Upper lobe of right lung (tissue), 1 donor: ENCODE data around the gene ETF1. TPM values are rescaled to one million over a fixed set of nuclear protein-coding genes. Genes with fewer than 3 reads are reported as not detected.

Source experiments
- ATAC-seq: fragments of 200-7000 bp; cut with Tn5 transposase; one replicate; pipeline ENCODE4 v1.9.1; 2020; ENCODE audit warnings: mild to moderate bottlenecking, moderate library complexity
- DNase-seq: peaks from one replicate; pipeline ENCODE4 v3.0.0-alpha.2; 2020
- H3K27ac ChIP-seq: fragments of 200-600 bp; one replicate; pipeline ENCODE4 v1.8.0; 2022
- H3K27me3 ChIP-seq: fragments of 200-600 bp; one replicate; pipeline ENCODE4 v1.8.0; 2022; ENCODE audit warnings: mild to moderate bottlenecking
- H3K36me3 ChIP-seq: fragments of 200-600 bp; one replicate; pipeline ENCODE4 v1.8.0; 2022
- H3K4me1 ChIP-seq: fragments of 200-600 bp; one replicate; pipeline ENCODE4 v1.8.0; 2022
- H3K4me3 ChIP-seq: fragments of 200-600 bp; one replicate; pipeline ENCODE4 v1.8.0; 2022; ENCODE audit warnings: mild to moderate bottlenecking
- H3K9me3 ChIP-seq: fragments of 200-600 bp; one replicate; pipeline ENCODE4 v1.8.0; 2022
- CTCF ChIP-seq: fragments of 200-600 bp; IDR thresholded peaks from one replicate; pipeline ENCODE4 v1.8.0; 2022; ENCODE audit warnings: antibody characterized with exemption
- intact Hi-C: fragments of 100-400 bp; cut with DNase I; formaldehyde crosslinking; loops from one replicate; pipeline ENCODE4 v1.11.0; 2022
- total RNA-seq: library from RNA; stranded (reverse); fragmentation: NEBNext Ultra II Directional; extraction: Animal tissue kit (Norgen Biotek cat#: 25700); gene quantifications from one replicate; pipeline ENCODE4 v1.2.1, GENCODE V29; 2021
- donor health status: DM: no; HTN: yes; CAD: no; lungs with severe emphysema.

Gene ETF1
- total RNA-seq, 1 donor from 2014 or later: 114 TPM

- no peak overlapping the region for H3K4me3 ChIP-seq
- no peak overlapping the region for H3K27ac ChIP-seq
- intact Hi-C loops: loop anchor here (10.0 kb wide), 1 partner anchor 54 kb away; no protein-coding TSS in a partner anchor
- H3K27me3 ChIP-seq: no peaks in the 10 kb centered on the region
- ATAC-seq (no peak), DNase-seq (no peak)
- no peak for TF ChIP-seq CTCF
- H3K9me3 ChIP-seq: no peaks in the 10 kb centered on the region
- H3K36me3 ChIP-seq: no peaks in the 10 kb centered on the region
- H3K4me1 ChIP-seq: no peaks in the 10 kb centered on the region
Measured at GRCh38 chr5:138580777-138581176, 37.7 kb upstream of the ETF1 start.

- DNase-seq (no peak), ATAC-seq (no peak)
- intact Hi-C loops: loop anchor here (10.0 kb wide), 1 partner anchor 55 kb away; no protein-coding TSS in a partner anchor
- no peak overlapping the region for H3K4me3 ChIP-seq
- no peaks in the 10 kb centered on the region for H3K27me3 ChIP-seq
- no peak overlapping the region for H3K27ac ChIP-seq
- no peaks in the 10 kb centered on the region for H3K9me3 ChIP-seq
- no peaks in the 10 kb centered on the region for H3K36me3 ChIP-seq
- no peak for TF ChIP-seq CTCF
- no peaks in the 10 kb centered on the region for H3K4me1 ChIP-seq
Measured at GRCh38 chr5:138580001-138580400, 37.0 kb upstream of the ETF1 start.

- intact Hi-C loops: no loop called here
- Histone ChIP-seq H3K9me3 (no peaks in the 10 kb centered on the region), H3K36me3 (no peaks in the 10 kb centered on the region), H3K4me1 (no peaks in the 10 kb centered on the region), H3K27ac (no peak overlapping the region), H3K4me3 (no peak overlapping the region), H3K27me3 (no peaks in the 10 kb centered on the region)
- TF ChIP-seq CTCF: no peak
- ATAC-seq (no peak), DNase-seq (no peak)
Measured at GRCh38 chr5:138579517-138579863, 36.5 kb upstream of the ETF1 start.

- H3K9me3 ChIP-seq: no peaks in the 10 kb centered on the region
- peaks cover 14% of the 10 kb centered on the region for H3K4me1 ChIP-seq
- TF ChIP-seq CTCF: no peak
- no peak overlapping the region for H3K4me3 ChIP-seq
- no peak for DNase-seq
- intact Hi-C loops: no loop called here
- H3K36me3 ChIP-seq: peaks cover 13% of the 10 kb centered on the region
- H3K27me3 ChIP-seq: no peaks in the 10 kb centered on the region
- no peak overlapping the region for H3K27ac ChIP-seq
- ATAC-seq: no peak
Measured at GRCh38 chr5:138577452-138577851, 34.4 kb upstream of the ETF1 start.

GRCh38 chr5:138575194-138576015, 32.4 kb upstream of the ETF1 start, which contains the start of gene HSPA9:
TSS of gene HSPA9 (minus strand) at chr5:138575401. CDS start at chr5:138575318, 83 bp downstream.
- Histone ChIP-seq H3K9me3 (no peaks in the 10 kb centered on the region), H3K36me3 (peaks cover 33% of the 10 kb centered on the region), H3K27me3 (no peaks in the 10 kb centered on the region), H3K27ac (peak within 1 kb of the TSS; percentile 100), H3K4me1 (peaks cover 14% of the 10 kb centered on the region), H3K4me3 (peak within 1 kb of the TSS; percentile 100)
- peak; percentile 97 for ATAC-seq
- intact Hi-C loops: no loop called here
- peak; percentile 6 for TF ChIP-seq CTCF
- peak; percentile 98 for DNase-seq
